Activated gamma-delta T cell treated with Interleukin-2 at 50 U/mL for 16 hours (primary cell): ENCODE measurements around the gene MXD3.
"Not testable (repeated sequence)": the region's sequence is repeated elsewhere in the genome, so short reads cannot be mapped to it uniquely, and the experiment has no call there.

ENCODE experiments used
- DNase-seq: peaks from one replicate; pipeline ENCODE4 v3.0.0-alpha.2; 2020

Gene MXD3

GRCh38 chr5:177311723-177312648 is at the start of gene MXD3:
TSS of gene MXD3 (minus strand) at chr5:177311898. CDS start at chr5:177311830, 68 bp downstream.
- DNase-seq, result peak; percentile 92

DNA sequence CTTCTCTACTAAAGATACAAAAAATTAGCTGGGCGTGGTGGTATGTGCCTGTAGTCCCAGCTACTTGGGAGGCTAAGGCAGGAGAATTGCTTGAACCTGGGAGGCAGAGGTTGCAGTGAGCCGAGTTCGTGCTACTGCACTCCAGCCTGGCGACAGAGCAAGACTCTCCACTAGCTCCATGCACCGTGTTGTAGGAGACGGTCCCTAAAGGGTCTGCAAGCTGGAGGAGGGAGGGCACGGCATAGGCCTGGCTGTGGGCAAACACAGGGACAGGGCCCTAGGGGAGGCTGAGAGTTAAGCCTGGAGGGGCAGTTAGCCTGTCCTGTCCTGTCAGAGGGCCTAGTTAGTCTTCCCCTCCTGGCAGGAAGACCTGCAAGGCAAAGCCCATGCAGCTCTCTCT is 49.0 kb upstream of the MXD3 start:
- DNase-seq, result not testable (repeated sequence)

DNA sequence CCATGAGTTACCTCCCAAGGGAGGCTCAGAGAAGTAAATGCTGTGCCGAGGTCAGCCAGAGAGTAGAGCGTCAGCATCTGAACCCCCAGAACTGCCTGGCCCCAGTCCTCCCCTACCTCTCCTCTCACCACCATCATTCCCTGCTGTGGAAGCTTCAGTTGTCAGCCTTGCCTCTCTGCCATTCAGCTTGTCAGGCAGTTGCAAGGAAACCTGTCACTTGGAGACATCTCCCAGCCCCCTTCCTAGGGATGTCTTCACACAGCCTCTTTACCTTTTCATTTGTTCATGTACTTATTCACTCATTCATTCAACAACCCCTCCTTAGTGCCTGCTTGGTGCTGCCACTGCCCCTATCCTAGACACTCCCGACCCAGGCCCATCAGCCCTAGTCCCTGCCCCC is 48.2 kb upstream of the MXD3 start:
- DNase-seq, result no peak

DNA sequence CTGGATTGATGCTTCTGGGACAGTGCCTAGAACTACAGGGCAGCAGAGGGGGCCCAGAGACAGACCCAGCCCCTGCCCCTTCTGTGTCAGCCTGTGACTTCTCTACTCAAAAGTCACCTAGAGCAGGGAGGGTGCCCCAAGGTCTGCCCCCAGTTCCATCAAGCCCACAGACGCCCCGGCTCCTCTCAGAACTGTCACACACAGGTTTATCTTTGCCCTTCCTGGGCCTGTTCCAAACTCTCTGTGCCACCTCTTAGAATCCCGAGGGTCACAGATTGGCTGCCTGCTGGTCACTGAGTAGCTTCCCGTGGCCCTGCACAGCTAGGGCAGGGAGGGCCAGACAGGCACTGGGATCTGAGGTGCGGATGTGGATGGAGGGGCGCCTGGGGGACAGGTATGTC is 47.8 kb upstream of the MXD3 start:
- DNase-seq, result no peak

DNA sequence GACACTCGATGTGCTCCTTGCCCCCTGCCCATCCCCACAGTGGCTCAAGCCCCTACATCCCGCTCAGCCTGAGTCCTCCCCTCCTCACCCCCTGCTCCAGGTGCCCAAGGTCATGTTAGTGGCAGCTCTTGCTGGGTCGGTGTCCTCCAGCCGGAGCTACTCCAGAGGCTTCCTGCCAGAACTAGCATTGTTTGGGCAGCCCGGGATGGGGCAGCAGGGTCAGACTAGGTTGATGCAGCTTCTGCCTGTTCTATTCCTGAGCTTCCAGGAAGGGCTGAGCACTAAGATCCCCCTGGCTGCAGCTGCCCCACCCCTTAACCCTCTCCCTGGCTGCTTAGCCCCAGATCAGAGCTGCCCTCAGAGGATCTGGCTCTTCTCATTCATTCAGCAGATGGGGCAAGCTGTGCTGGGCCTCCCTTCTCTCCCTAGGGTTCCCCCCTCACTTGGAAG is 46.7 kb upstream of the MXD3 start:
- DNase-seq, result no peak

DNA sequence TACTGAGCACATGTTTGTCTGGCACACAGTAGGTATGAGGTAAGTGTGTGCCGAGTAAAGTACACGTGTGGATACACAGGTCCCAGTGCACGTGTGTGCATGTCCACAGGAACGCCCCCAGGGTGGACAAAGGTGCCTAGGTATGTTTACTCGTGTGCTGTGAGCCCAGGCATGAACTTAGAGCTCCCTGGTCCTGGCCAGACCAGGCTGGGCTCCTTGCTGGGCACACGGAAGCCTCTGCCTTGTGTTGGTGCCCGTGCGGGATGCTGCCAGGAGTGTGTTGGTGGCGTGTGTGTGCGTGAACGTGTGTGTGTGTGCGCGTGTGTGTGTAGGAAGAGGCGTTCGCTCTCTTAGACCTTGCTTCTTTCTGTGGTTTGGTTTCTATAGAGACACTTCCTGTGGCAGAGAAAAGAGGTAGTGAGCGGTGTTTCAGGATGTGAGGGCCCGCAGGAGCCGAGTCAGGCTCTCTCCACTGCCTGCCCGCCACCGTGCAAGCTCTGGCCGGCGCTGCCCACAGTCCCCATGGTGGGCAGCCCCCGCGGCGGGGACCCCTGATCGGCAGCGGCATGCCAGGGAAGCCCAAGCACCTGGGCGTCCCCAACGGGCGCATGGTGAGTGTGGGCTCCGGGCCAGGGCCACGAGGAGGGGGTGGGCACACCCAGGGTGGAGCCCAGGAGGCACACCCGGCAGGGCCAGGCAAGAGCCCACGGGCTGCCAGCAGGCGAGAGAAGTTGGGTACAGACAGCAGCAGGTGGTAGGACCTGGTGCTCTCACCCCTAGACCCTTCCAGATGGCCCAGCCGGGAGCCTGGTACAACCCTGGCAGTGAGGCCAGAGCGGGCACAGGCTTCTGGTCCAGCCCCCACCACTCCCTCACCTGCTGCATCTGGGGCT is 46.0 kb upstream of the MXD3 start, which contains the start of gene RGS14:
Gene RGS14, plus strand, starts transcription at position 466 of the 893 bp plus-strand sequence. Its CDS starts 101 bp downstream, at position 567.
- DNase-seq, result peak; percentile 74

DNA sequence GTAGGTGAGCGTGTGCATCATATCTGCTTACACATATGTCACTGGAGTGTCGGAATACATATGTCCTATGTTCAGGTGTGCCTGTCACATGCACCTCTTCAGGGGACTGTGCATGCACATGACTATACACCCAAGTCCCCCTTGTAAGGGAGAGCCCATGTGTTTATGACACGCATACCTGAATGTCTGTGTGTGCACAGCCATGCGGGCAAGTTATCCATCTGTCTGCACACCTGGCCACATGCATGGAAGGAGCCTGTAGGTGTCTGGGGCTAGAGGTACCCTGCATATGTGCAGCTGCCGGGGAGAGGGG is 45.4 kb upstream of the MXD3 start:
- DNase-seq, result no peak

- no peak for DNase-seq
These were observed 45.0 kb upstream of the MXD3 start for GRCh38 chr5:177356746-177357145.

DNA sequence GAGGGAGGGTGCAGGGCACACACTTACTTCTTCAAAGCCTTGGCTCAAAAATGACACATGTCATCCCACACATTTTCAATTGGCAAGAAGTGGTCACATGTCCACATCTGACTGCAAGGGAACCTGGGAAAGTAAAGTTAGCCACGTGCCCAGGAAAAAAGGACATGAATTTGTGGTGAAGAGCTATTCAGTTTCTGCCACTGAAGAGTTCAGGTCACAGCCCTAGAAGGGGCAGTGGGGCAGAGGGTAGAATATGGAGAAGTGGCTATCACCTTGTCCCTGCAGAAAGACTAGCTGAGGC is 44.1 kb upstream of the MXD3 start:
- DNase-seq, result no peak

GRCh38 chr5:177355162-177355867 is 43.6 kb upstream of the MXD3 start:
- no peak for DNase-seq

GRCh38 chr5:177354711-177355110 is 43.0 kb upstream of the MXD3 start:
- DNase-seq, result no peak

DNA sequence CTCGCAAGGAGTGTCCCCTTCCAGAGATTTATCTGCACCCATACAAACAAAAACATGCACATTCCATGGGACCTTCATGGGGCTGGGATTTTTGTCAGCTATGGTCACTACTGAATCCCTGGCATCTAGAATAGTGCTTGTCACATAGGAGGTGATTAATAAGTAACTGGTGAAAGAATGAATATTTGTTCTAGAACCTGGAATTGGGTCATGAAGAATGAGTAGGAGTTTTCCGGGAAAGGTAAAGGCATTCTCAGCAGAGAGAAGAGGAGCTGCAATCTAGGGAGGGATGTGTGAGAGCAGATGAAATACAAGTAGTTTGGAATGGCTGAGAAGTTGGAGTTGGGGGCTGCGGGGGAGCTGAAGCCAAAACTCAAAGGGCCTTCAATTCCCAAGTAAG is 42.6 kb upstream of the MXD3 start:
- DNase-seq, result no peak

DNA sequence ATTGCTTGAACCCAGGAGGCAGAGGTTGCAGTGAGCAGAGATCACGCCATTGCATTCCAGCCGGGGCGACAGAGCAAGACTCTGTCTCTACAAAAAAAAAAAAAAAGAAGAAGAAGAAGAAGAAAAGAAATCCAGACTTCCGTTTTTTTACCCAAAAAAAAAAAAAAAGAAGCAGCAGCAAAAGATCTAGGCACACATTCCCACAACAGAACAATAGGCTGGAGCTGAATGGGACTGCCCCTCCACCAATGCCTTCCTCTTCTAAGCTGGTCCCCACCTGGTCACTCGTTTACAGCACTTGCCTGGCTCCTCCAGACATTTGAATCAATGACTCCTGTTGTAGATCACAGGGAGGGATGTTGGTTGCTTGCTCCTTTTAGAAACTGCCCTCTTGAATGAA is 41.4 kb upstream of the MXD3 start:
- no peak for DNase-seq

- peak; percentile 88 for DNase-seq
These were observed 40.0 kb upstream of the MXD3 start, which contains the start of gene LMAN2 for GRCh38 chr5:177351392-177352329. TSS of gene LMAN2 (minus strand) at chr5:177351668. CDS start at chr5:177351647, 21 bp downstream.

DNA sequence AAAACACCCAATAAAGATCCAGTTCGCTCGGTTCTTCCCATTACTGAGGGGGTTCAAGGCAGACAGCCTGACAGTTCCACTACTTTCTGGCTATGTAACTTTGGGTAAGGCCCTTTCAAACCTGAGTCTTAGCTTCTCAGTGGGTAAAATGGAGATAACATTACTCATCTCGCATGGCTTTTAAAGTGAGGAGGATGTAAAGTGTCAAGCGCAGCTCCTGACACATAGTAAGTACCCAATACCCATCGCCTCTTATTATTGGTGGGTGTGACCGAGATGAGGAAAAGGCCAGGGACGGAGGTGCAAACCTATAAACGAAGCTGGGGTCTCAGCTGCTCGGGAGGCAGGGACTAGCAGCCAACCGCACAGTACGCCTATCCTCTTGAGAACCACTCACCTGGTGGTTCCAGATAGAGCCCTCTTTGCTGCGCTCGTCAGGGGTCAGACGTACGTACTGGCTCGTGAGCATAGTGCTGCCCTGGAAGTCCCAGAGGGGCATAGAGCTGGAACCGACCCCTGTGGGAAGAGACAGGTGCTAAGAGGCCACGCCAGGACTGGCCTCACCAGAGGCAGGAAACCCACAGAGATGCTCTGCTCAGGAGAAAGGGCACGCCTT is 39.2 kb upstream of the MXD3 start:
- DNase-seq, result no peak

GRCh38 chr5:177349762-177350161 is 38.1 kb upstream of the MXD3 start:
- DNase-seq, result no peak

DNA sequence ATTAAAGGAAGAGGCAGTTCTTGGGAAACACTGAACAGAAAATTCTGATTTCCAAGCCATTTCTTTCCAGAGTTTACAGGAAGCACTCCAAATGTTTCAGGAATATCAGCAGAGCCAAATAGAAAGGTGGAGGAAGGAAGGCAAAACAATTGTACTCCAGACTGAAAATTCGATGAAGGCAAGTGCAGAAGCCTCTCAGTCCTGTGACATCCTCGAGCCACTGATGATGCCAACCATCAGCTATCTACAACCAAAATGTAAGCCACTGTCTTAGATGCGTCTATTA is 37.6 kb upstream of the MXD3 start:
- no peak for DNase-seq

- no peak for DNase-seq
These were observed 36.0 kb upstream of the MXD3 start for GRCh38 chr5:177347699-177348098.

DNA sequence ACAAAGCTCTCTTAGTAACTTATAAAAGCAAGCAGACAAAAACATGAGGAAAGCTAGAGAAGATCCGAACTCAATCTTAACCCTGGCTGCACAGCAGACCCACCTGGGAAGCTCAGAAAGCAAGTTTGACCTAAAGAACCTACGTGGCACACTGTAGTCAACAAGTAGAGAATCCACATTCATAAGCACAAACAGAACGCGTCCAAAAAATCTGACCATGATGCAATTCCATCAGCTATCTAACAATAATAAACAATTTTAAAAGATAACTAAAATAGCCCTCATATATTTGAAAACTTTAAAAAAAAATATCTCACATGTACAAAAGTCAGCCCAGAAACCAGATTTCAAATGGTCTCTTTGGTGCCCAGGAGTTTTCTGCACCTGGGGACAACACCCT is 35.1 kb upstream of the MXD3 start:
- DNase-seq, result no peak

GRCh38 chr5:177344891-177345290 is 33.2 kb upstream of the MXD3 start:
- DNase-seq, result no peak

GRCh38 chr5:177343777-177344176 is 32.1 kb upstream of the MXD3 start:
- no peak for DNase-seq

- DNase-seq, result not testable (repeated sequence)
These were observed 31.3 kb upstream of the MXD3 start for GRCh38 chr5:177343000-177343399.
